HCT116 (cell line): ENCODE data around the gene ATG4B. TPM values are rescaled to one million over a fixed set of nuclear protein-coding genes. Genes with fewer than 3 reads are reported as not detected.

Source experiments
- ATAC-seq: fragments of 200-7000 bp; cut with Tn5 transposase; 2 replicates; pipeline ENCODE4 v1.9.1; 2020; ENCODE audit warnings: mild to moderate bottlenecking, moderate library complexity
- BruUV-seq: library from RNA; stranded (reverse); fragments of 400-500 nt; replicated peaks from 2 replicates; lab custom pipeline; 2021; lab: Mats Ljungman, UMichigan
- CTCF ChIA-PET: fragments of 300-600 bp; sonication (Branson Sonifier 250); formaldehyde crosslinking; loops from one replicate; lab custom pipeline; 2021; ENCODE audit warnings: antibody characterized with exemption; lab: Charles Lee
- POLR2A ChIA-PET: fragments of 300-600, 350-600 bp; sonication (Branson Sonifier 250); formaldehyde crosslinking; loops from one replicate; lab custom pipeline; 2021; ENCODE audit warnings: antibody characterized with exemption; lab: Charles Lee
- RAD21 ChIA-PET, 2 experiments: fragments of 300-600 bp; sonication (Branson Sonifier 250); formaldehyde crosslinking; loops; one replicate each; lab custom pipeline; 2023; ENCODE audit warnings: low total read pairs in 2 of 2; ENCODE audit not compliant: uncharacterized antibody in 2 of 2, unreplicated experiment in 2 of 2, low non-redundant PET in 1 of 2; lab: Charles Lee
- DNase-seq: peaks from one replicate; pipeline ENCODE4 v3.0.0-alpha.2; 2010; ENCODE audit warnings: low read depth, low spot score
- H2AFZ ChIP-seq: fragments of 200-600 bp; shearing (Covaris generic), sonication (generic); 2 replicates; pipeline ENCODE4 v1.6.1; 2017; ENCODE audit warnings: low read depth, mixed run types, mixed read lengths, antibody characterized with exemption, low read length; ENCODE audit not compliant: poor library complexity, severe bottlenecking
- H3K27ac ChIP-seq: 2 replicates; pipeline ENCODE4 v1.5.1; 2012; ENCODE audit warnings: low read depth, low read length
- H3K27me3 ChIP-seq: fragments of 200-600 bp; sonication (generic); 2 replicates; pipeline ENCODE4 v1.6.1; 2016; ENCODE audit warnings: mixed run types, low read length, mixed read lengths; ENCODE audit not compliant: insufficient read depth
- H3K36me3 ChIP-seq, 2 experiments: fragments of 200-500 bp in 1 of 2; fragments of 200-600 bp in 1 of 2; sonication (Bioruptor generic) in 1 of 2; sonication (generic) in 1 of 2; 2 replicates each; pipeline versions ENCODE4 v1.5.1 to v1.6.1; 2014 to 2016; ENCODE audit warnings: low read length in 2 of 2, inconsistent platforms in 1 of 2, mixed read lengths in 1 of 2, mixed run types in 1 of 2; ENCODE audit not compliant: insufficient read depth in 2 of 2, control insufficient read depth in 1 of 2
- H3K4me1 ChIP-seq, 2 experiments: fragments of 200-600 bp in 1 of 2; sonication (generic) in 1 of 2; 2 replicates each; pipeline versions ENCODE4 v1.5.1 to v1.6.1; 2012 to 2017; ENCODE audit warnings: low read length in 2 of 2, inconsistent platforms in 1 of 2, mild to moderate bottlenecking in 1 of 2, mixed read lengths in 1 of 2, mixed run types in 1 of 2, moderate library complexity in 1 of 2; ENCODE audit not compliant: insufficient read depth in 2 of 2, control insufficient read depth in 1 of 2
- H3K4me2 ChIP-seq: fragments of 200-600 bp; sonication (generic); 2 replicates; pipeline ENCODE4 v1.6.1; 2017; ENCODE audit warnings: mixed run types, low read length, mixed read lengths
- H3K4me3 ChIP-seq, 2 experiments: fragments of 200-600 bp in 1 of 2; sonication (generic) in 1 of 2; replicated peaks in 1 of 2; 2 replicates each; pipeline ENCODE4 v1.5.1; 2011 to 2016; ENCODE audit warnings: low read length in 2 of 2, control low read depth in 1 of 2, low read depth in 1 of 2, mild to moderate bottlenecking in 1 of 2, mixed read lengths in 1 of 2, mixed run types in 1 of 2
- H3K79me2 ChIP-seq: fragments of 200-600 bp; sonication (generic); 2 replicates; pipeline ENCODE4 v1.6.1; 2017; ENCODE audit warnings: mild to moderate bottlenecking, mixed run types, low read length, moderate library complexity, mixed read lengths; ENCODE audit not compliant: insufficient read depth
- H3K9ac ChIP-seq: fragments of 200-600 bp; sonication (generic); 2 replicates; pipeline ENCODE4 v1.6.1; 2016; ENCODE audit warnings: low read length, mixed read lengths
- H3K9me2 ChIP-seq: fragments of 200-600 bp; sonication (generic), shearing (Covaris generic); 2 replicates; pipeline ENCODE4 v1.6.1; 2017; ENCODE audit warnings: mixed run types, mild to moderate bottlenecking, moderate library complexity; ENCODE audit not compliant: insufficient read depth
- H3K9me3 ChIP-seq, 2 experiments: fragments of 200-500 bp in 1 of 2; fragments of 200-600 bp in 1 of 2; sonication (Bioruptor generic) in 1 of 2; sonication (generic) in 1 of 2; 2 replicates each; pipeline ENCODE4 v1.6.1; 2014 to 2017; ENCODE audit warnings: low read length in 2 of 2, mixed read lengths in 2 of 2, inconsistent platforms in 1 of 2, low read depth in 1 of 2, mild to moderate bottlenecking in 1 of 2, mixed run types in 1 of 2, moderate library complexity in 1 of 2; ENCODE audit not compliant: control insufficient read depth in 1 of 2, insufficient read depth in 1 of 2
- H4K20me1 ChIP-seq: fragments of 200-600 bp; sonication (generic), shearing (Covaris generic); 2 replicates; pipeline ENCODE4 v1.6.1; 2017; ENCODE audit warnings: mixed run types, mild to moderate bottlenecking, moderate library complexity; ENCODE audit not compliant: insufficient read depth
- ATF3 ChIP-seq: IDR thresholded peaks from 2 replicates; pipeline ENCODE4 v1.6.1; 2012
- CBX3 ChIP-seq: IDR thresholded peaks from 2 replicates; pipeline ENCODE4 v1.6.1; 2012; ENCODE audit warnings: low read depth
- ELF1 ChIP-seq: IDR thresholded peaks from 2 replicates; pipeline ENCODE4 v1.6.1; 2012; ENCODE audit warnings: low read depth, borderline replicate concordance
- EZH2phosphoT487 ChIP-seq: fragments of 200-600 bp; IDR thresholded peaks from 2 replicates; pipeline ENCODE4 v1.6.1; 2018; ENCODE audit warnings: antibody characterized with exemption, borderline replicate concordance
- POLR2A ChIP-seq: IDR thresholded peaks from 2 replicates; pipeline ENCODE4 v1.7.0; 2011; ENCODE audit warnings: borderline replicate concordance; ENCODE audit not compliant: insufficient read depth, insufficient read length; ENCODE audit errors: extremely low read depth
- SIN3A ChIP-seq: IDR thresholded peaks from 2 replicates; pipeline ENCODE4 v1.6.1; 2012; ENCODE audit warnings: low read depth
- SP1 ChIP-seq: IDR thresholded peaks from 2 replicates; pipeline ENCODE4 v1.6.1; 2012; ENCODE audit warnings: low read depth
- SRF ChIP-seq: IDR thresholded peaks from 2 replicates; pipeline ENCODE4 v1.6.1; 2012; ENCODE audit warnings: low read depth
- TCF7L2 ChIP-seq: IDR thresholded peaks from 2 replicates; pipeline ENCODE4 v1.7.0; 2011; ENCODE audit warnings: borderline replicate concordance, inconsistent platforms; ENCODE audit not compliant: insufficient read depth, insufficient read length; ENCODE audit errors: extremely low read depth
- YY1 ChIP-seq: IDR thresholded peaks from 2 replicates; pipeline ENCODE4 v1.6.1; 2011; ENCODE audit warnings: low read length, low read depth, moderate library complexity, mild to moderate bottlenecking; ENCODE audit not compliant: insufficient replicate concordance; ENCODE audit errors: extremely low read depth
- ZBTB33 ChIP-seq: IDR thresholded peaks from 2 replicates; pipeline ENCODE4 v1.6.1; 2011; ENCODE audit warnings: mild to moderate bottlenecking, low read length, moderate library complexity; ENCODE audit not compliant: insufficient replicate concordance; ENCODE audit errors: extremely low read depth
- ZNF274 ChIP-seq: fragments of 200-500 bp; sonication (Bioruptor generic); IDR thresholded peaks from 2 replicates; pipeline ENCODE4 v1.6.1; 2014; ENCODE audit warnings: mild to moderate bottlenecking, low read depth, low read length, inconsistent platforms
- intact Hi-C: fragments of 100-400 bp; cut with micrococcal nuclease; formaldehyde crosslinking; loops from 2 replicates; pipeline ENCODE4 v1.10.0; 2022
- total RNA-seq: library from RNA; stranded (reverse); gene quantifications from one replicate; pipeline ENCODE4 v1.2.1, GENCODE V29; 2021; ENCODE audit not compliant: unreplicated experiment

The ATG4B gene
- total RNA-seq, 1 experiment from 2014 or later: 87.4 TPM

GRCh38 chr2:241686324-241686649 is 48.8 kb downstream of the ATG4B start:
- H3K4me1 ChIP-seq: peaks cover 8 to 23% of the 10 kb centered on the region in 2 experiments
- ChIA-PET CTCF (interaction anchor here (1.0 kb wide), 1 partner anchor 17 kb away, joined by 3 read pairs; no protein-coding TSS in a partner anchor), POLR2A (interaction anchor here (0.7 to 1.4 kb wide), 5 partner anchors 9 to 153 kb away, joined by 3 to 11 read pairs (median 4); partner anchors contain the start of gene ING5), RAD21 (interaction anchor here in 1 of 2 experiments (1.6 kb wide), 1 partner anchor 16 kb away, joined by 5 read pairs; the partner anchor contains the start of gene ING5)
- peak overlapping the region; percentile 99 for H3K9ac ChIP-seq
- peak overlapping the region; percentile 84 to 86 for H3K4me3 ChIP-seq
- peak overlapping the region; percentile 69 for H3K4me2 ChIP-seq
- no peaks in the 10 kb centered on the region for H3K27me3 ChIP-seq
- peaks cover 25 to 44% of the 10 kb centered on the region in 2 experiments for H3K36me3 ChIP-seq
- H3K79me2 ChIP-seq: peaks cover 86% of the 10 kb centered on the region
- no TSS peak for BruUV-seq
- no peaks in the 10 kb centered on the region for H4K20me1 ChIP-seq
- TF ChIP-seq ATF3 (no peak), EZH2phosphoT487 (no peak), ZBTB33 (no peak), ZNF274 (no peak), CBX3 (no peak), YY1 (no peak), SIN3A (no peak), POLR2A (no peak), ELF1 (no peak), SRF (no peak; the same call in 1 of the 2 replicates), SP1 (no peak), TCF7L2 (no peak)
- DNase-seq (no peak), ATAC-seq (peak; percentile 17)
- intact Hi-C loops: loop anchor here (1.0 to 5.0 kb wide), 3 partner anchors 15 to 191 kb away; partner anchors contain the start of gene D2HGDH
- H3K9me3 ChIP-seq: no peaks in the 10 kb centered on the region
- peak overlapping the region; percentile 90 for H3K27ac ChIP-seq
- no peak overlapping the region for H2AFZ ChIP-seq
- H3K9me2 ChIP-seq: no peaks in the 10 kb centered on the region
